K562 (cell line): Measurements from ENCODE around the gene MYO1H. TPM values are rescaled to one million over a fixed set of nuclear protein-coding genes. Genes with fewer than 3 reads are reported as not detected.

Experiments used
- ATF7 ChIP-seq: fragments of 450-650 bp; IDR thresholded peaks from 2 replicates; pipeline ENCODE4 v1.7.1; 2014; ENCODE audit warnings: mild to moderate bottlenecking, moderate library complexity
- CBX2 ChIP-seq: fragments of 200-600 bp; sonication (generic); IDR thresholded peaks from one replicate; pipeline ENCODE4 v1.6.1; 2012; ENCODE audit warnings: mild to moderate bottlenecking, low read length, inconsistent platforms; ENCODE audit not compliant: insufficient read depth, poor library complexity, severe bottlenecking
- CC2D1A ChIP-seq: fragments of 450-650 bp; IDR thresholded peaks from 2 replicates; pipeline ENCODE4 v1.6.1; 2017; ENCODE audit warnings: mild to moderate bottlenecking
- ESRRB ChIP-seq: fragments of 250-450 bp; sonication (Bioruptor Pico); IDR thresholded peaks from 2 replicates; pipeline ENCODE4 v1.5.0; 2020; ENCODE audit warnings: mild to moderate bottlenecking, moderate library complexity, borderline replicate concordance
- FOXM1 ChIP-seq, 2 experiments: fragments of 450-650 bp in 1 of 2; sonication (generic) in 1 of 2; formaldehyde crosslinking in 1 of 2; IDR thresholded peaks; 2 replicates each; pipeline versions ENCODE4 v1.6.1 to v1.9.0; 2017 to 2022; ENCODE audit warnings: low read depth in 2 of 2, mild to moderate bottlenecking in 2 of 2, missing genetic modification reagents in 1 of 2, moderate library complexity in 1 of 2
- KLF6 ChIP-seq: fragments of 250-450 bp; sonication (Bioruptor Pico); IDR thresholded peaks from 2 replicates; pipeline ENCODE4 v1.4.0; 2020; ENCODE audit warnings: mild to moderate bottlenecking, moderate library complexity, borderline replicate concordance
- MEIS2 ChIP-seq: fragments of 450-650 bp; IDR thresholded peaks from 2 replicates; pipeline ENCODE4 v1.6.1; 2014; ENCODE audit warnings: mild to moderate bottlenecking; ENCODE audit not compliant: partially characterized antibody
- NCOA6 ChIP-seq: fragments of 450-650 bp; IDR thresholded peaks from 2 replicates; pipeline ENCODE4 v1.6.1; 2017; ENCODE audit warnings: mild to moderate bottlenecking
- NR4A1 ChIP-seq, 2 experiments: fragments of 250-450 bp in 1 of 2; fragments of 450-650 bp in 1 of 2; sonication (Bioruptor Pico) in 1 of 2; IDR thresholded peaks; 2 replicates each; pipeline versions ENCODE4 v1.4.0 to v1.6.1; 2016 to 2020; ENCODE audit warnings: mild to moderate bottlenecking in 2 of 2, missing compliant biosample characterization in 1 of 2, missing genetic modification characterization in 1 of 2, moderate library complexity in 1 of 2
- PTBP1 ChIP-seq: fragments of 200-400 bp; formaldehyde crosslinking; IDR thresholded peaks from 2 replicates; pipeline ENCODE4 v1.6.1; 2017; ENCODE audit warnings: low read depth, low read length
- RAD51 ChIP-seq: fragments of 450-650 bp; IDR thresholded peaks from 2 replicates; pipeline ENCODE4 v1.7.1; 2016; ENCODE audit warnings: low read depth, mild to moderate bottlenecking, borderline replicate concordance
- SMARCE1 ChIP-seq: fragments of 450-650 bp; IDR thresholded peaks from 2 replicates; pipeline ENCODE4 v1.7.1; 2016; ENCODE audit warnings: mild to moderate bottlenecking
- SOX6 ChIP-seq: fragments of 450-650 bp; IDR thresholded peaks from 2 replicates; pipeline ENCODE4 v1.6.1; 2014; ENCODE audit warnings: mild to moderate bottlenecking
- ZFPM2 ChIP-seq: fragments of 250-450 bp; sonication (Bioruptor Pico); IDR thresholded peaks from 2 replicates; pipeline ENCODE4 v1.5.1; 2022; ENCODE audit warnings: mild to moderate bottlenecking
- ZNF41 ChIP-seq: fragments of 250-450 bp; sonication (Bioruptor Pico); conservative IDR thresholded peaks from 2 replicates; pipeline ENCODE4 v1.4.0; 2020; ENCODE audit warnings: mild to moderate bottlenecking
- ZNF695 ChIP-seq: fragments of 450-650 bp; formaldehyde crosslinking; IDR thresholded peaks from 2 replicates; pipeline ENCODE4 v1.4.0; 2020; ENCODE audit warnings: mild to moderate bottlenecking, moderate library complexity
- polyA plus RNA-seq, 8 experiments: library from polyadenylated mRNA; depleted of rRNA in 4 of 8; stranded (reverse) in 5 of 8; unstranded in 3 of 8; fragments of >200 nt; fragmentation: Nextera tagmentation in 2 of 8; fragmentation: Illumina TruSeq in 1 of 8; extraction: Ambion mirVana in 2 of 8; extraction: Trizol in 1 of 8; gene quantifications; 2 replicates each; pipeline versions ENCODE4 v1.2.1 to v1.2.3, GENCODE V29; 2011 to 2014; ENCODE audit warnings: inconsistent platforms in 1 of 8, missing spikeins in 1 of 8
- total RNA-seq, 7 experiments: library from RNA; depleted of rRNA in 6 of 7; stranded (reverse); fragments of >200 nt in 6 of 7; fragmentation: Illumina TruSeq in 2 of 7; extraction: Trizol in 2 of 7; gene quantifications; 2 replicates each; pipeline versions ENCODE4 v1.2.1 to v1.2.3, GENCODE V29; 2011 to 2021; ENCODE audit warnings: low replicate concordance in 1 of 7
- TF ChIP-seq, protein P1 (sequence below): sonication (generic); formaldehyde crosslinking; IDR thresholded peaks from 2 replicates; pipeline ENCODE4 v1.8.0; 2022; ENCODE audit warnings: mild to moderate bottlenecking, low read depth, missing genetic modification reagents
- TF ChIP-seq, protein P2 (sequence below), 2 experiments: IDR thresholded peaks; 2 replicates each; pipeline ENCODE4 v1.6.1; 2011; ENCODE audit warnings: borderline replicate concordance in 1 of 2, control low read depth in 1 of 2, low read depth in 1 of 2, low read length in 1 of 2, mild to moderate bottlenecking in 1 of 2, mixed read lengths in 1 of 2, moderate library complexity in 1 of 2; ENCODE audit not compliant: insufficient read depth in 1 of 2, insufficient read length in 1 of 2, poor library complexity in 1 of 2, severe bottlenecking in 1 of 2; ENCODE audit errors: extremely low read depth in 1 of 2
- TF ChIP-seq, protein P3 (sequence below): fragments of 450-650 bp; IDR thresholded peaks from 2 replicates; pipeline ENCODE4 v1.6.1; 2016; ENCODE audit warnings: mild to moderate bottlenecking
- TF ChIP-seq, protein P4 (sequence below): fragments of 450-650 bp; IDR thresholded peaks from 2 replicates; pipeline ENCODE4 v1.6.1; 2017; ENCODE audit warnings: mild to moderate bottlenecking, moderate library complexity

The MYO1H gene
- total and polyA plus RNA-seq, 9 of the 15 experiments (the other 6 are each of a cell fraction or from before 2014, with no cell fraction given) = not detected

DNA sequence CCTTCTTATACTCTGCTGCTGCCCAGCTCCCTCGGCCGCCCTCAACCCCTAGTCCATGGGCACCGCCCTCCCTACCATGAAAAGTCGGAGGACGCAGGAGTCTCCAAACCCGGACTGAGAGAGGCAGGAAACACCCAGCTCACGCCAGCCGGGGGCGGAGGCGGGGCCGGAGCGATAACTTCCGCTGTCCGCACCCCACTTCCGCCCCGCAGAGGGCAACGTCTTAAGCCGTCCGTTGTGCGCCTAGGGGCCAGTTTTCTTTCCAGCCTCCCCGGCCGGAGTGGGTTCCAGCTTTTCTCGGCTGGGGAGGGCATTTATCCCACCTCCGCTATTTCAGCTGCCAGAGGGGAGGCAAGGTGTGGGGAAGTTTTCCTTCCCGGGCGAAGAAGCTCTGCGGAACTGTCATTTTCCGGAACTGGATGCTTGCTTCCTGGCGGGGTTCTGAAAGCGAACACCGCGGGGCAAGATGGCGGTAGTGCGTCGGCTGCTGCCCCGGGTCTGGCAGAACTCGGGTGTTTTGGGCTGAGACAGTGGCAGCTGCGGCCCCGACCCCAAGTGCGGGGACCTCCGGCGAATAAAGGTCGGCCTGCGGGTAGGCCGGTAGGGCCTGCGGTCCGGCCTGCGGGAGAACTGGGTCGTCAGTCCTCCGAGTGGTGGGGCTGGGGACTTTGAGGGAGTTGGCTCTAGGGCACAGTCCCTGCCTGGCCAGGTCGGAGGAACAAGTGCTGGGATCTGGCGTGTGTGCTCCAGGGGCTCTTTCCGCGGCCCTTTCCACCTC is 129.7 kb downstream of the MYO1H start, which contains the start of the genes KCTD10 and UBE3B (continued):
- TF ChIP-seq, protein P1, sequence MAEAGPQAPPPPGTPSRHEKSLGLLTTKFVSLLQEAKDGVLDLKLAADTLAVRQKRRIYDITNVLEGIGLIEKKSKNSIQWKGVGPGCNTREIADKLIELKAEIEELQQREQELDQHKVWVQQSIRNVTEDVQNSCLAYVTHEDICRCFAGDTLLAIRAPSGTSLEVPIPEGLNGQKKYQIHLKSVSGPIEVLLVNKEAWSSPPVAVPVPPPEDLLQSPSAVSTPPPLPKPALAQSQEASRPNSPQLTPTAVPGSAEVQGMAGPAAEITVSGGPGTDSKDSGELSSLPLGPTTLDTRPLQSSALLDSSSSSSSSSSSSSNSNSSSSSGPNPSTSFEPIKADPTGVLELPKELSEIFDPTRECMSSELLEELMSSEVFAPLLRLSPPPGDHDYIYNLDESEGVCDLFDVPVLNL (CRISPR knock-in tag) = no peak
- no peak for TF ChIP-seq PTBP1
- TF ChIP-seq SOX6 = no peak
- no peak for TF ChIP-seq CBX2
- no peak for TF ChIP-seq KLF6 (CRISPR knock-in tag)
- TF ChIP-seq RAD51 = no peak; the same call in 1 of the 2 replicates
- TF ChIP-seq ZFPM2 (CRISPR knock-in tag) = no peak
- TF ChIP-seq, protein P2, sequence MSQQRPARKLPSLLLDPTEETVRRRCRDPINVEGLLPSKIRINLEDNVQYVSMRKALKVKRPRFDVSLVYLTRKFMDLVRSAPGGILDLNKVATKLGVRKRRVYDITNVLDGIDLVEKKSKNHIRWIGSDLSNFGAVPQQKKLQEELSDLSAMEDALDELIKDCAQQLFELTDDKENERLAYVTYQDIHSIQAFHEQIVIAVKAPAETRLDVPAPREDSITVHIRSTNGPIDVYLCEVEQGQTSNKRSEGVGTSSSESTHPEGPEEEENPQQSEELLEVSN (IDR thresholded peaks at IDR 0.05; ENCODE audit: borderline replicate concordance in 1 of 2, extremely low read depth in 1 of 2, insufficient read depth in 1 of 2, insufficient read length in 1 of 2, low read depth in 1 of 2, low read length in 1 of 2, poor library complexity in 1 of 2, severe bottlenecking in 1 of 2) = no peak
- TF ChIP-seq, protein P3, sequence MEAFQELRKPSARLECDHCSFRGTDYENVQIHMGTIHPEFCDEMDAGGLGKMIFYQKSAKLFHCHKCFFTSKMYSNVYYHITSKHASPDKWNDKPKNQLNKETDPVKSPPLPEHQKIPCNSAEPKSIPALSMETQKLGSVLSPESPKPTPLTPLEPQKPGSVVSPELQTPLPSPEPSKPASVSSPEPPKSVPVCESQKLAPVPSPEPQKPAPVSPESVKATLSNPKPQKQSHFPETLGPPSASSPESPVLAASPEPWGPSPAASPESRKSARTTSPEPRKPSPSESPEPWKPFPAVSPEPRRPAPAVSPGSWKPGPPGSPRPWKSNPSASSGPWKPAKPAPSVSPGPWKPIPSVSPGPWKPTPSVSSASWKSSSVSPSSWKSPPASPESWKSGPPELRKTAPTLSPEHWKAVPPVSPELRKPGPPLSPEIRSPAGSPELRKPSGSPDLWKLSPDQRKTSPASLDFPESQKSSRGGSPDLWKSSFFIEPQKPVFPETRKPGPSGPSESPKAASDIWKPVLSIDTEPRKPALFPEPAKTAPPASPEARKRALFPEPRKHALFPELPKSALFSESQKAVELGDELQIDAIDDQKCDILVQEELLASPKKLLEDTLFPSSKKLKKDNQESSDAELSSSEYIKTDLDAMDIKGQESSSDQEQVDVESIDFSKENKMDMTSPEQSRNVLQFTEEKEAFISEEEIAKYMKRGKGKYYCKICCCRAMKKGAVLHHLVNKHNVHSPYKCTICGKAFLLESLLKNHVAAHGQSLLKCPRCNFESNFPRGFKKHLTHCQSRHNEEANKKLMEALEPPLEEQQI = 0 out of 2 replicates have a peak, but pooled peaks have one; percentile 49
- no peak for TF ChIP-seq ZNF695 (CRISPR knock-in tag)
- TF ChIP-seq ESRRB (CRISPR knock-in tag) = no peak
- no peak for TF ChIP-seq MEIS2
- no peak for TF ChIP-seq NR4A1 (CRISPR knock-in tag; IDR thresholded peaks at IDR 0.05)
- TF ChIP-seq NR4A1 (tag; IDR thresholded peaks at IDR 0.05) = peak; percentile 73; the same call in 1 of the 2 replicates
- TF ChIP-seq FOXM1 (IDR thresholded peaks at IDR 0.05; ENCODE audit: low read depth) = peak; percentile 33; the same call in 1 of the 2 replicates
- TF ChIP-seq FOXM1 (CRISPR knock-in tag; IDR thresholded peaks at IDR 0.05; ENCODE audit: low read depth) = no peak
- peak; percentile 61; the same call in 1 of the 2 replicates for TF ChIP-seq CC2D1A
- TF ChIP-seq ZNF41 = no peak
- no peak for TF ChIP-seq NCOA6
- peak; percentile 86 for TF ChIP-seq ATF7
- TF ChIP-seq, protein P4, sequence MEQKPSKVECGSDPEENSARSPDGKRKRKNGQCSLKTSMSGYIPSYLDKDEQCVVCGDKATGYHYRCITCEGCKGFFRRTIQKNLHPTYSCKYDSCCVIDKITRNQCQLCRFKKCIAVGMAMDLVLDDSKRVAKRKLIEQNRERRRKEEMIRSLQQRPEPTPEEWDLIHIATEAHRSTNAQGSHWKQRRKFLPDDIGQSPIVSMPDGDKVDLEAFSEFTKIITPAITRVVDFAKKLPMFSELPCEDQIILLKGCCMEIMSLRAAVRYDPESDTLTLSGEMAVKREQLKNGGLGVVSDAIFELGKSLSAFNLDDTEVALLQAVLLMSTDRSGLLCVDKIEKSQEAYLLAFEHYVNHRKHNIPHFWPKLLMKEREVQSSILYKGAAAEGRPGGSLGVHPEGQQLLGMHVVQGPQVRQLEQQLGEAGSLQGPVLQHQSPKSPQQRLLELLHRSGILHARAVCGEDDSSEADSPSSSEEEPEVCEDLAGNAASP = no peak
- TF ChIP-seq SMARCE1 = 0 out of 2 replicates have a peak, but pooled peaks have one; percentile 8
